ENCODE data around the gene NAA50.

Gene NAA50

GRCh38 chr3:113685124-113685523 lies 60.9 kb downstream of the NAA50 start:
- no peak for FAIRE-seq

GRCh38 chr3:113684271-113684819 lies 61.7 kb downstream of the NAA50 start:
- no peak for FAIRE-seq

GRCh38 chr3:113678773-113679172 lies 67.3 kb downstream of the NAA50 start:
- FAIRE-seq, result no peak

- no peak for FAIRE-seq
Observed at GRCh38 chr3:113677737-113678136, 68.3 kb downstream of the NAA50 start.

- FAIRE-seq, result no peak
Observed at GRCh38 chr3:113676261-113676660, 69.8 kb downstream of the NAA50 start.

- FAIRE-seq, result no peak
Observed at GRCh38 chr3:113673593-113673992, 72.5 kb downstream of the NAA50 start.

- no peak for FAIRE-seq
Observed at GRCh38 chr3:113668015-113668414, 78.0 kb downstream of the NAA50 start.
